Activated T-helper 9 cell treated with anti-CD3 and anti-CD28 coated beads, Interleukin-2, amount 50 U/mL, for 16 hours (primary cell): ENCODE data around the gene PTGDR.

Experiments
- DNase-seq: peaks from one replicate; pipeline ENCODE4 v3.0.0-alpha.2; 2020; ENCODE audit warnings: low read depth

PTGDR gene

GRCh38 chr14:52265253-52265652 lies 2.2 kb upstream of the PTGDR start:
- no peak for DNase-seq

- no peak for DNase-seq
These were observed 1.3 kb upstream of the PTGDR start for GRCh38 chr14:52266179-52266578.

GRCh38 chr14:52266782-52267181 lies 716 bp upstream of the PTGDR start:
- no peak for DNase-seq

- DNase-seq: no peak
These were observed 972 bp downstream of the PTGDR start for GRCh38 chr14:52268279-52269061.

- no peak for DNase-seq
These were observed 1.6 kb downstream of the PTGDR start for GRCh38 chr14:52269100-52269499.

- DNase-seq: no peak
These were observed 2.5 kb downstream of the PTGDR start for GRCh38 chr14:52269982-52270381.

- DNase-seq: no peak
These were observed 4.0 kb downstream of the PTGDR start for GRCh38 chr14:52271538-52271937.

GRCh38 chr14:52272375-52272774 lies 4.9 kb downstream of the PTGDR start:
- no peak for DNase-seq

GRCh38 chr14:52275372-52275771 lies 7.9 kb downstream of the PTGDR start:
- no peak for DNase-seq

GRCh38 chr14:52277552-52277951 lies 10.1 kb downstream of the PTGDR start:
- DNase-seq: no peak

- DNase-seq: no peak
These were observed 11.9 kb downstream of the PTGDR start for GRCh38 chr14:52279408-52279807.

- DNase-seq: no peak
These were observed 15.6 kb downstream of the PTGDR start for GRCh38 chr14:52283099-52283498.

- DNase-seq: no peak
These were observed 19.5 kb downstream of the PTGDR start for GRCh38 chr14:52286661-52287649.

GRCh38 chr14:52296378-52296777 lies 28.9 kb downstream of the PTGDR start:
- no peak for DNase-seq

GRCh38 chr14:52298795-52299194 lies 31.3 kb downstream of the PTGDR start:
- no peak for DNase-seq

- DNase-seq: no peak
These were observed 32.3 kb downstream of the PTGDR start for GRCh38 chr14:52299692-52300278.

GRCh38 chr14:52303236-52303635 lies 35.7 kb downstream of the PTGDR start:
- DNase-seq: no peak

GRCh38 chr14:52304248-52304904 lies 36.9 kb downstream of the PTGDR start:
- no peak for DNase-seq

GRCh38 chr14:52305014-52305413 lies 37.5 kb downstream of the PTGDR start:
- DNase-seq: no peak

- DNase-seq: no peak
These were observed 39.9 kb downstream of the PTGDR start for GRCh38 chr14:52307376-52307775.

GRCh38 chr14:52307905-52308304 lies 40.4 kb downstream of the PTGDR start:
- no peak for DNase-seq

- DNase-seq: no peak
These were observed 43.0 kb downstream of the PTGDR start for GRCh38 chr14:52310541-52310940.
